OCI-LY3 (cell line): Measurements from ENCODE around the gene MOSPD3.

ENCODE experiments used
- EZH2phosphoT487 ChIP-seq: fragments of 200-600 bp; shearing (Covaris generic); IDR thresholded peaks from 2 replicates; pipeline ENCODE4 v1.6.1; 2018; ENCODE audit warnings: antibody characterized with exemption, mixed run types, low read depth
- TF ChIP-seq, protein P1 (sequence below): fragments of 200-600, 300-600 bp; sonication (generic); IDR thresholded peaks from 2 replicates; pipeline ENCODE4 v1.5.1; 2014; ENCODE audit warnings: antibody characterized with exemption, low read length, low read depth

DNA sequence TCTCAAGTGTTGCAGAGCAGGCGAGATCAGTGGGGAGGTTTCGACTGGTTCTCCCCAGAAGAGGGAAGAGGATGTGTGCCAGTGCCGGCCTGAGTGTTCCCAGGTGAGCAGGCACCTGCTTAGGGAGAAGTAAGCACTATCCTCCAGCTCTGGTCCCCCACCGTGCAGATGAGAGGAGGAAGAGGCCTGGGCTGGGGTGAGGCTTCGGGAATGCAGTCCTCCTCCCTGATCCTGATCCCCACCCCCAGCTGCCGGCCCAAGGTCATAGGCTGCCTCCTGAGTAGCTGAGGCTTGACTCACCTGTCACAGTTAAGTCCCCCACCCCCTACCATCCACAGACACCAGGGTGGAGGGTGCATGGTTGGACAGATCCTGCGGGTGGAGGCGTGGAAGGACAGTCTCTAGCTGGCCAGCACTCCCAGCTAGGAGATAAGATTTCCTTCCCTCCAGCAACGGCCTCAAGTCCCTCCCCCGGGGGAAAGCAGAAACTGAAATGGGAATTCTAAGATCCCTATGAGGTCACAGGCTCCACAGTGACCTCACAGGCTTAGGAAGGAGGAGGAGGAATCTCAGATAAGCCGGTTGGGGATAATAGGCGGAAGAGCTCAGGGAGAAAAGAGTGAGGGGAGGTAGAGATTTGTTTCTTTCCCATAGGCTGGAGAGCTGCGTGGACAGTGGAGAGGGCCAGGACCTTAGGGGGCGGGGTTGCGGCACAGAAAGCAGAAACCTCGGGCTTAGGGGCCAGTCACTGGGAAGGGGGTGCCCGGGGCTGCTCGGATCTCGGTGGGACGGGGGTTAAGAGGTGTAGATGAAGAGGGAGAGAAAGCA lies 27.4 kb upstream of the MOSPD3 start:
- TF ChIP-seq, protein P1, sequence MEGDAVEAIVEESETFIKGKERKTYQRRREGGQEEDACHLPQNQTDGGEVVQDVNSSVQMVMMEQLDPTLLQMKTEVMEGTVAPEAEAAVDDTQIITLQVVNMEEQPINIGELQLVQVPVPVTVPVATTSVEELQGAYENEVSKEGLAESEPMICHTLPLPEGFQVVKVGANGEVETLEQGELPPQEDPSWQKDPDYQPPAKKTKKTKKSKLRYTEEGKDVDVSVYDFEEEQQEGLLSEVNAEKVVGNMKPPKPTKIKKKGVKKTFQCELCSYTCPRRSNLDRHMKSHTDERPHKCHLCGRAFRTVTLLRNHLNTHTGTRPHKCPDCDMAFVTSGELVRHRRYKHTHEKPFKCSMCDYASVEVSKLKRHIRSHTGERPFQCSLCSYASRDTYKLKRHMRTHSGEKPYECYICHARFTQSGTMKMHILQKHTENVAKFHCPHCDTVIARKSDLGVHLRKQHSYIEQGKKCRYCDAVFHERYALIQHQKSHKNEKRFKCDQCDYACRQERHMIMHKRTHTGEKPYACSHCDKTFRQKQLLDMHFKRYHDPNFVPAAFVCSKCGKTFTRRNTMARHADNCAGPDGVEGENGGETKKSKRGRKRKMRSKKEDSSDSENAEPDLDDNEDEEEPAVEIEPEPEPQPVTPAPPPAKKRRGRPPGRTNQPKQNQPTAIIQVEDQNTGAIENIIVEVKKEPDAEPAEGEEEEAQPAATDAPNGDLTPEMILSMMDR = no peak
- TF ChIP-seq EZH2phosphoT487 = no peak
